HG03575 (cell line): ENCODE measurements around the gene MGLL.

Experiments used
- ATAC-seq: cut with Tn5 transposase; IDR thresholded peaks from one replicate; pipeline ENCODE4 v1.9.1; 2021; ENCODE audit not compliant: unreplicated experiment, insufficient number of reproducible peaks, low FRiP score; ENCODE audit errors: extremely low read depth

Gene MGLL

DNA sequence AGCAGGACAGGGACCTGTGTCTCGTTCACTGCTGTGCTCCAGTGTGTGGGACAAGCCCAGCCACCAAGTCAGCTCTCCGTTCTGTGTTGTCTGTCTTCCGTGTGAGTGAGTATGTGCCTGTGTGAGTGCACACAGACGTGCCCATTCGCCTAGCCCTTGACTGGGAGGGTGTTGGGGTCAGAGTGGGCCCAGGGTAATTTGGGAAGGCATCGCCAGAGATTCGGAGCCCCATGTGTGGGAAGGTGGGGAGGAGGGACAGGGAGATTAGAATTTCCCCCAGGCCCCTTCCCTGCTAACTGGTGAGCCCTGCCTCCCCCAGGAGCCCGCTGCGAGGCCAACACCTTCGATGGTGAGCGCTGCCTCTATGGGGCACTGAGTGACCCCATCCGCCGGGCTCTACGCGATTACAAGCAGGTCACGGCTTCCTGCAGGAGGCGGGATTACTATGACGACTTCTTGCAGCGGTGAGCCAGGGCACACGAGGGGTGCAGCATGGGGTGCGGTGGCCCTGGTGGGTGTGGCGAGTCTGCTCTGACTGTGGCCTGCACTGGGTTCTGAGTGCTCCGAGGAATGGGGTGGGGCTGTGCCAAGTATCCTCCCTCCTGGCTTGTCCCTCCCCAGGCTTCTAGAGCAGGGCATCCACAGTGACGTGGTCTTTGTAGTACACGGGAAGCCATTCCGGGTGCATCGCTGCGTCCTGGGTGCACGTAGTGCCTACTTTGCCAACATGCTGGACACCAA lies 146.5 kb downstream of the MGLL start:
- ATAC-seq: no peak

DNA sequence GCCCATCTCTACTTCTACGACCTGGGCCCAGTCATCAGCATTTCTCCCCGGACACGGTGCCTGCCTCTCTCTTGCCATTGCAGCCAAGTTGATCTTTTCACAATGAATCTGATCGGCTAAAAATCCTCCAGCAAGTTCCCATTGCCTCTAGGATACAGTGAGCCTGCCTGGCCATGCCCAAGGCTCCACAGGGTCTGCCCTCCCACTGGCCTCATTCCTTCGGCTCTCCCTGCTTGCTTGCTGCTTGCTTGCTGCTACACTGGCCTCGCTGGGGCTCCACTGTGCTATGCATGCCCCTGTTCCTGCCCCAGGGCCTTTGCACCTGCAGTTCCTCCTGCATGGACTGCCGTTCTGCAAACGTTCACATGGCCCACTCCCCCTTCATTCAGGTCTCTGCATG lies 147.5 kb downstream of the MGLL start:
- no peak for ATAC-seq

DNA sequence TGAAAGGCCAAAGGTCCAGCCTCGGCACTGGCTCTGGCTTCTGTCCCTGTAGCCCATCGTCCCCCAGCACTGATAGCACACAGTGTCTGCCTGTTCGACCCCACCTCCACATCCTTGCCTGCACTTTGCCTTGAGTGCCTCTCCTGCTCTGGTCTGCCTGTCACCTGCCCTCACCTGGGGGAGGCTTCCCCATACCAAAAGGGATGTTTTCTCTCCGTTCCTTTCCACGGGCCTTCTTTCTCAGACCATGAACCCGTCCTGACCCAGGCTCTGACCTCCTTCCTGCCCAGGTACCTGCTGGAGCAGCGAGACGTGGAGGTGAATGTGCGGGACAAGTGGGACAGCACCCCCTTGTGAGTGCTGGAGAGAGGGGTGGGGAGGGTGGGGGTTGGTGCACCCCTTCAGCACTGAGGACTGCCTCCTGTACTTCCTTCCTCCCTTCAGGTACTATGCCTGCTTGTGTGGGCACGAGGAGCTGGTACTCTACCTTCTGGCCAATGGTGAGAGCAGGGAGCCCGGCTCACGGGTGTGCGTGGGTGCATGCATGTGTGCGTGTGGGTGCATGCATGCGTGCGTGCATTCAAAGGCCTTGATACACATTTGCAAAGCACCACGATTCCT lies 148.1 kb downstream of the MGLL start:
- ATAC-seq: no peak

DNA sequence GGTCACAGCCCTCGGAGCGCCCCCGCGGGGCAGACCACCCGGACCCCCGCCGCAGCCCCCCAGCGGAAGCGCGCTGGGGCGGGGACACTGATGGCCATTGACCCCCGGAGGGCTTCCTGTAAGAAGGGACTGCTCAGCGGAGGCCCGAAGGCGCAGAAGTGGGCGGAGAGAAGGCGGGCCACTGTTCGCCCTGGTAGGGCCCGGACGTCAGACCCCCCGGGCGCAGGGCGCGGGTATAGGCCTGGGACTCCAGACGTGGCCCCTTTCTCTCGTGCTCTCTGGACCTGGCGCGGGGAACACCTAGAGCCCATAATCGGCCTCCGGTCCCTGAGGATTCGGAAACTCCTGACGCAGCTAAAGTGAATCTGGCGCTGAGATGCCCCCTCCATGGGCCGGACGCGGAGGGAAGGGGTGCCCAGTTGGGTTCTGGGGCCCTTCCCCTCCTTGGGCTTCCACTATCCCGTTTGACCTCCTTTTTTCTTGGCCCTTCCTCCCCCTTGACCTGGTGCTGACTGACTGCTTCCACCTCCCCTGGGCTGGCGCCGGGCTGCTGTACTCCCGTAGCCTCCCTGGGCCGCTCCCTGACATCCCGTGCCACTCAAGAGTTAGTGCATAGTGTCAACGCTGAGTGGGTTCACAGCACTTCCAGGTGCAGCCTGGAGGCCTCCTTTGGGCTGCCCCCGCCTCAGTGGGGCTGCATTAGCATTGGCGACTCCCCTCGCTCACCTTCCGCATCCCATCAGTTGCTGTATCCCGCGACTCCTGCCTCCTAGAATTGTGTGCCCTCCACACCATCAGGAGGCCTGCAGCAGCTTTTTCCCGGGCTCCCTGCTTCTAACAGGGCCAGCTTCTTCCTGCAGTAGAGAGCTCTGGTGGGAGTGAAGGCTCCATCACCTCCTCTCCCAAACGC lies 148.9 kb downstream of the MGLL start:
- ATAC-seq: no peak

DNA sequence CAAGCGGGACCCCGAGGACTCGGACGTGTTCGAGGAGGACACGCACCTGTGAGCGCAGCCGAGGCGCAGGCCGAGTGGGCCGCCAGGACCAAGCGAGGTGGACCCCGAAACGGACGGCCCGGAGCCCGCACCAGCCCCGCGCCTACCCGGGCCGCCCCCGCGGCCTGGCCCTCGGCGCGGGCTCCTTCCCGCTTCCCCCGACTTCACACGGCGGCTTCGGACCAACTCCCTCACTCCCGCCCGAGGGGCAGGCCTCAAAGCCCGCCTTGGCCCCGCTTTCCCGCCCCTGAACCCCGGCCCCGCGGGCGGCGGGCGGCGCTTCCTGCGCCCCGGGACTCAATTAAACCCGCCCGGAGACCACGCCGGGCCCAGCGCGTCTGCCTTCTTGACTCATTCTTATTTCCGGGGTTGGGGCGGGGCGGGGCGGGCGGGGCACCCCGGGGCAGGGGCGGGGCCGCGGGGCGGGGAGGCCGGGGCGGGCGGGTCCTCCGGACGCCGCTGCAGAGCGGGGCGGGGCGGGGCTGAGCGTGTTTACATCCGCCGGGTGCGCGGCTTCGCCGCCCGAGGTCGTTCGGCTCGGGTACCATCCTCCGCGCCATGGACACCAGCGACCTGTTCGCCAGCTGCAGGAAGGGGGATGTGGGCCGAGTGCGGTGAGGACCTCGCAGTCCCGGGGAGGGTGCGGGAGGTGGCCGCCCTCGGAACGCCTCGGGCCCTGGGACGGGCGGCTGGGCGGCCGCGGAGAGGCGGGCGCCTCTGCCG lies 149.7 kb downstream of the MGLL start, which contains the start of gene ABTB1:
Gene ABTB1 (plus strand): TSS at position 524 of the 762 bp plus-strand sequence. CDS start 74 bp downstream, at position 598.
- ATAC-seq: no peak

DNA sequence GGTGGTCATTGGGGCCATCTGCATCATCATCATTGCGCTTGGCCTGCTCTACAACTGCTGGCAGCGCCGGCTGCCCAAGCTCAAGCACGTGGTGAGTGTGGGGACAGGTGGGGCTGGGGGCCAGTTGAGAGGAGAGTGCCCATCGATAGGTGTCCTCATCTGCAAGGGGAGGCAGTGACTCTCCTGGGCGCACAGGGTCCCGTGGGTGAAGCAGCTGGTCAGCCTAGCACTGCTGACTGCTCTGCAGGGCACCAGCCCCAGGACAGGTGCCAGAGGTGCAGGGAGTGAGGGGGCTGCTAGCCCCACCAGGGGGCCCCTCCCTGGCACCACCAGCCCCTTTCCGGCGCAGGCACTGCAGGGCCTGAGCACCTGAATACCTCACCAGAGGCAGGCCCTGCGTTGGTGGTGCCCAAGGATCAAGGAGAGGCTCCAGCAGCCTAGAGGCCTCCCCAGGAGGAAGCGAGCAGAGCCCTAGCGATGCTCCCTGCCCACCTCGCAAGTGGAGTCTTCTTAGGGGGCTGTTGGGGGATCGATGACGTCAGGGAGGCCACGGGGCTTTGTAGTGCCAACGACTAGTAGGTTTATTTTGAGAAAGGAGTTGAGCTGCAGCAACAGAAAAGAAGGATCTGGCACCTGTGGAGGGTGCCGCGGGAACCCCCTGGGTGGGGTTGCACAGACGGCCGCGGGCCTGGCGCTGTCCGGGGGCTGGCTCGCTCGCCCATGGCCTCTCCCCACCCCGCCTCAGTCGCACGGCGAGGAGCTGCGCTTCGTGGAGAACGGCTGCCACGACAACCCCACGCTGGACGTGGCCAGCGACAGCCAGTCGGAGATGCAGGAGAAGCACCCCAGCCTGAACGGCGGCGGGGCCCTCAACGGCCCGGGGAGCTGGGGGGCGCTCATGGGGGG lies 150.5 kb downstream of the MGLL start:
- ATAC-seq: no peak

DNA sequence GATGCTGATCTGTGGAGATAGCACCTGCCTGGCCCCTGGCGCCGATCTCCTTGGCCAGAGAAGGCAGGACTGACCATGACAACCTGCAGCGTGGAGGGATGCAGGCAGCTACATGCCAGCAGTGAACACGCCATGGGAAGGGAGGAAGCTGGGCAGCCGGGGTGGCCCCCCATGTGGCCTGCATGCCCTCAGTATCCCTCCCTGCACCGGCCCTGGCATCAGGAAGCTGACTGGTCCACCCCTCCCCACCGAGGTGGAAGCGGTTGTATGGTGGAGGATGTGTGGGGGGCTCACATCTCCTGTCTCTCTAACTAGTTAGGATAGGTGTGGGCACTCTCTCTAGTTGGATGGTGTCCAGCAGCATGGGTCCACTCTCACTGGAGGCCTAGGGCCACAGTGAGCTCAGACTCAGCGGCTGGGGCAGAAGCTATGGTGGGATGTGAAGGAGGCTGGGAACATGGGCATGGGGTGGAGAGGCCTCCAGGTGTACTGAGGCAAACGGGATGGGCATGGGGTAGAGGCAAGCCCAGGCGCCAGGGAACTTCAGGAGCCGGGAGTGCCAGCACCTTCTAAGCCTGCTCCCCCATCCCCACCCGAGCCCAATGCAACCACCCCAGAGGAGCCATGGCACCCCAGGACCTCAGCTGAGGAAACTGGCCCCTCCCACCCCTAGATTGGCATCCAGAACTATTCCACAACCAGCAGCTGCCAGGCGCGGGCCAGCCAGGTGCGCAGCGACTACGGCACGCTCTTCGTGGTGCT lies 151.4 kb downstream of the MGLL start:
- no peak for ATAC-seq

DNA sequence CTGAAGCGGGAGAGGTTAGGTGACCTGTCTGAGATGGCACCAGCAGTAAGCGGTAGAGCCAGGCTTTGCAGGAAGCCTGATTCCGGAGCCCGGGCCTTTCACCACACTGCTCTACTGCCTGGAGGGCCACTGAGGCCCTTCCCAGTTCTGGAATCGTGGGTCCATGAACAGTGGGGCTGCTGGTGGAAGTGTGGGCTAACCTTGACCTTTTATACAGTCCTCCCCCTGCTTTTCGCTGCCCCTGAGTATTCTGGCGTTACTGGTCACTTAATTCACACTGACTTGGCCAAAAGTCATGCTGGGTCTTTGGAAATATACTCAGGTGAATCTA lies 152.1 kb downstream of the MGLL start:
- no peak for ATAC-seq

DNA sequence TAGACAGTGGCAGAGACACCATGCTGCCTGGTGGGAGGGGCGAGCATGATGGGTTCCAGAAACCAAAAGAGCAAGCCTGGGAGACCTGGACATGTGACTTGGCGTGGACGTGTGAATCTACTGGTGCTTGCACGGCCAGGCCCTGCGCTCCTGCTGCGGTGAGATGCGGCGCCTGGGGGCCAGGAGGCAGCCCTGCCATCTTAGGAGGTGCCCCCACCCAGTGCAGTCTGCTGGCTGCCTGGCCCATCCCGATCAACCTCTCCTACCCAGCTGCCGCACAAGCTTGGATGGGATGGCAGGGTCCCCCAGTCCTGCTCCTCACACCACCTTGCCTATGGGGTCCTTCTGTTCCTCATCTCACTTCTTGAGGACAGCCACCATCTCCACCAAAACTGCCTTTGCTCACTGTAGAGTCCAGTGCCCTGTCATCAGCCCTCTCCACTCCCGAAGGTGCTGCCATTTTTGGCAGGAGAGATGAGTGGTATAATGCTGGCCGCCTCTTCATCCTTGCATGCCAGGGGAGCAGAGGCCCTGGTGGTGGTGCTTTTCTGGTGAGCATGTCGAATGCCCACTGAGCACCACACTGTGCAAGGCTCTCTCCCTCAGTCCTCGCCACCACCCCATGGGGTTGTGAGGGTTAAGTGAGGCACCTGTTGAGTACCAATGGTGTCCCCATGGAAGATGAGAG lies 152.6 kb downstream of the MGLL start:
- ATAC-seq: no peak

DNA sequence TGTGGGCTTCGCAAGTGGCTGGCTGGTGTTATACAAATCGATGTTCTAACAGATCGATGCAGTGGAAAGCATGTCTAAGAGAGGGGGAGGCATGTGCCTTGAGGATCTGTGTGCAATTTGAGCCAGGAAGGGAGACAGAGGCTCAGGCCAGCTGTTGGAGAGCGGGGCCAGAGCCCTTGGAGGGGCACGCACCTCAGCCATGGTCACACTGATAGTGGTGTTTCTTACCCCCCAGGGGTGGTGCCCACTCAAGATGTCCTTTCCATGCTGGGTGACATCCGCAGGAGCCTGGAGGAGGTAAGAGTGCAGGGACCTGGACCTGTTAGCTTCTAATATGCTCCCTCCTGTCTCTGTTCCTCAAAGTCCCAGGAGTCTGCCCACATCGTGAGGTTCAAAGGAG lies 153.4 kb downstream of the MGLL start:
- ATAC-seq: no peak

DNA sequence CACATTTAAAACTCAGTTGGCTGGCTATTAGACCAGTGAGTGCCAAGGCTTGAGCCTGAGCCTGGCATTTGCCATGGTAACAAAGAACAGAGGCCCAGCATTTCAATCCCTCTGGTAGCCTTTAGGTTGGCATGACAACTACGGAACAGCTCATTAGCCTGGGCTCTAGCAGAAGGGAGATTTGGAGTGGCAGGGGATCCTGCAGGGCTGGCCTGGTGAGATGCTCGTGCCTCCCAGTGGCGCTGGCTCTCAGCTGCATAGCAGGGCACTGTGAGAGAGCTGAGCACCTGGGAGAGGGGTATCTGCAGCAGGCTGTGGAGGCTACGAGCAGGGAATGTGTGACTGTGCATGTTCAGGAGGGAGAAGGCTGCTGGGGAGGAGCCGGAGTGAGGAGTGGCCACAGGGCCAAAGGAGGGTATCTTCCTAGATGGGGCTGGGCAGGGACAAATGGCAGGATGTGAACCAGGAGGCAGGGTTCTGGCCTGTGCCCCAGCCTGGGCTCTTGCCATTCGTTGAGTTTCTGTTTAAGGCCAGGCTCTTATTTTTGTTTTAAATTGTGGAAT lies 155.1 kb downstream of the MGLL start:
- no peak for ATAC-seq

DNA sequence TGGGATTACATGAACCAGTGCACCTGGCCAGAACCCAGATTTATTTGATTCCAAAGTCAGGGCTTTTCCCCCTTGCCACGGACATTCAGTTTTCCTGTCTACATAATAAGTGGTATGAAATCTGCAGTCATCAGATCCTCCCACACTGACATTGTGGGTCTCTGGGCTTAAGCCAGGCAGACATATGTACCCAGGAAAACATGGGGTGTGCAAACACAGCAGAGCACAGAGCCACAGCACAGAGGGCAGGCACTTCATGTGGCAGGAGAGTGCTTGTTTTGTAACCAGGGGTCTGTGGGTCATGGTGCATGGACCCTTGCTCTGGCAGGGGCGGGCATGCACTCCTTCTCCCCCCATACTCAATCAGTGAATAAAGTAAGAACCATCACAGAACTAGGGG lies 155.6 kb downstream of the MGLL start:
- no peak for ATAC-seq

DNA sequence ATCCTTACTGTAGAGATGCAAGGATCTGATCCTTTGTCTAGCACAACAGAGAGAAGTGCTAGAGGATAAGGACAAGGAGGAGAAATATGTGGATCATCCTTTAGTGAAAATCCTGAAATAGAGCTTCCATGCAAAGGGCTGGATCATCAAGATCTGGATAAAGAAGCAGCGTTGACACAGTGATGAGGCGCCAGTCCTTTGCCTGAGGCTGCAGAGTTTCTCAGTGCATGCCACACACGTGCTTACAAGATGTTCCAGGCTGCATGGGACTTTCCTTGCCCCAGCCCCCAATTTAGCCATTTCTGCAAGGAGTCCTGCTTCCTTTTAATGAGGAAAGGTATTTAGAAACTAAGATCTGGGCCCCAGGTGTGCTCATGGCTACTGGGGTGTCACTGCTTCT lies 156.7 kb downstream of the MGLL start:
- no peak for ATAC-seq

DNA sequence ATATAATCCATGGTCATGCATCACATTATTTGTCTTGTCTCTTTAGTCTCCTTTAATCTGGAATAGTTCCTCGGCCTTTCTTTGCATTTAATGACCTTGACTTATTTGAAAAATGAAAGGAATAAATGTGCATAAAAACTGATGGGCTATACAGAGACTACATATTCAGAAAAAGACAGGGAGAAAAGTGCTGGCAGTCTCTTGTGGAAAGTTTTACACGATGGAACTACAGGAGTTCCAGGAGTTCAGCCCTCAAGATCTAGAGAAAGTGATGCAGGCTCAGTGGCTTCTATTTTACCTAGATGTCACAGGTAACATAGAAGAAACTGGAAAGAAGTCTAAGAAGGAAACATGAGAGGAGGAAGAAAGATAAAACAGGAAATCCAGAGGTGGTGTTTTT lies 157.2 kb downstream of the MGLL start:
- no peak for ATAC-seq

DNA sequence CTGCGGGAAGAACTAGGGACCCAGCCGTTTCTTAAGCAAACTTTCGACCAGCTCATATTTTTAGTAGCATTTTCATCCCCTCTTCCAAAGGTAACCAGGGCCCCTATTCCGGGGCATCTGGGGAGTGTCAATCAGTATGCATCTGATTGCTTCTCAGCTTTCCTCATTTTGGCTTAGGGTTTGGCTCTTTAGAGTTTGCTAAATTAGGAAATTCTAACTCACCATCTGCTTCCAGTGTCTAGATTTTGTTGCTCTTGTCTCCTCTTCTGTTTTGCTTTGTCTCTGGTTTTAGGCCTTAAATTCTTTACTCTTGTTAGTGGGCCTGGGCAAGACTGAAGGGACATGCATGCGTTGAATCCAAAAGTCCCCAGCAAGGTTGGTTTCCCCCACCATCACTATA lies 159.2 kb downstream of the MGLL start:
- ATAC-seq: no peak

DNA sequence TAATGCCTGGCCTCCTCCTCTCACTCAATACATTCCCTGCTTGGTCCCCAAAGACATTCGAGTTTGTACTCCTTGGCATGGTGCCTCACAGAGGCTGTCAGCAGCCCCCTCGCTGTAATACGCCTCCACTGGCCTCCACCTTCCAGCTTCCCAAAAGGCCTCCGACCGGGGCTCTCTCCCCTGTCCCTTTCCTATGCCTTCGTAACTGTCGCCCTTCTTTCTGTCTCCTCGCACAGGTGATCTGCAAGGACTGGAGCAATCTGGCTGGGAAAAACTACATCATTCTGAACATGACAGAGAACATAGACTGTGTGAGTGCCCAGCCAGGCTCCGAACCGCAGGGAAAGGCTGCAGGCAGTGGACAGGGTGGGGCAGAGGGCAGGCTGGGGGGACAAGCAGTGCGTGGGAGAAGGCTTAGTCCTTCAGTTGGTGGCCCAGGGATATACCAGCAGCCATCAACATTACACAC lies 160.3 kb downstream of the MGLL start:
- no peak for ATAC-seq

DNA sequence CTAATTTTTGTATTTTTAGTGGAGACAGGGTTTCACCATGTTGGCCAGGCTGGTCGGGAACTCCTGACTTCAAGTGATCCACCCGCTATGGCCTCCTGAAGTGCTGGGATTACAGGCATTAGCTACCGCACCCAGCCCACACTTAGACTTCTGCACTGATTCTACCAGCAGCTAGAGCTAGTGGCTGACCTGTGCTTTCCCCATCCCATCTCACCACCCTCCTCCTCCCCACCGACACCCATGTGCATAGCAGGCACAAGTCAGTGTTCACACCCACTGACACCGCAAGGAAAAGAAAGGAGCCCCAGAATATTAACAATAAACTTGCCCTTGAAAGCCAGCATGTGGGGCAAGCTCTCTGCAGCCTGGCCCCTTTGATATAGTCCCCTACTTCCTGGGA lies 160.7 kb downstream of the MGLL start:
- no peak for ATAC-seq
